Transverse colon (tissue), 4 donors: ENCODE results near the gene MYO1B. TPM values are rescaled to one million over a fixed set of nuclear protein-coding genes. Genes with fewer than 3 reads are reported as not detected.
A peak's percentile ranks its signal among the peaks of the same experiment; 100 is the strongest.

Experiments used
- DNase-seq: peaks from one replicate; pipeline ENCODE4 v3.0.0-alpha.2; 2019
- H3K27ac ChIP-seq, 4 donors: fragments of 200-600 bp; sonication (generic); 2 replicates each; pipeline ENCODE4 v1.5.1; 2016 to 2018; ENCODE audit warnings: inconsistent platforms in 4 of 4
- H3K27me3 ChIP-seq: fragments of 200-600 bp; sonication (generic); 2 replicates; pipeline ENCODE4 v1.5.1; 2017; ENCODE audit warnings: inconsistent platforms
- H3K36me3 ChIP-seq, 4 donors: fragments of 200-600 bp; sonication (generic); 2 replicates each; pipeline ENCODE4 v1.5.1; 2017 to 2019; ENCODE audit warnings: inconsistent platforms in 4 of 4
- H3K4me1 ChIP-seq, 4 donors: fragments of 200-600 bp; sonication (generic); 2 replicates each; pipeline ENCODE4 v1.5.1; 2017 to 2020; ENCODE audit warnings: inconsistent platforms in 4 of 4
- H3K4me3 ChIP-seq, 4 donors: fragments of 200-600 bp; sonication (generic); 1 replicate in 1 of 4; 2 replicates in 3 of 4; pipeline versions ENCODE4 v1.5.1 to v1.6.1; 2017 to 2019; ENCODE audit warnings: inconsistent platforms in 4 of 4
- H3K9me3 ChIP-seq, 2 donors: fragments of 200-600 bp; sonication (generic); 2 replicates each; pipeline ENCODE4 v1.5.1; 2017 to 2019; ENCODE audit warnings: inconsistent platforms in 2 of 2
- EP300 ChIP-seq: sonication (generic); formaldehyde crosslinking; IDR thresholded peaks from one replicate; pipeline ENCODE4 v1.6.1; 2017; ENCODE audit warnings: antibody characterized with exemption, low read depth
- POLR2A ChIP-seq: fragments of 450-650 bp; IDR thresholded peaks from one replicate; pipeline ENCODE4 v1.6.1; 2016; ENCODE audit warnings: antibody characterized with exemption, mild to moderate bottlenecking, moderate library complexity
- POLR2AphosphoS5 ChIP-seq, 3 donors: sonication (generic); formaldehyde crosslinking; IDR thresholded peaks; one replicate each; pipeline ENCODE4 v1.6.1; 2016; ENCODE audit warnings: antibody characterized with exemption in 3 of 3
- WGBS, 2 donors: methylation state at CpG; one replicate each; pipeline ENCODE4 v1.1.5; 2018; ENCODE audit warnings: low coverage in 1 of 2; 5-methylcytosine and 5-hydroxymethylcytosine counted together
- in situ Hi-C, 4 donors: fragments of 200-750 bp; cut with MboI; loops; one replicate each; pipeline versions ENCODE4 v1.15.0 to v1.15.1; 2017; ENCODE audit warnings: low sequenced_read_pairs in 3 of 4, low pct_ligation_motif_present in 1 of 4, low pct_unique_long_range_greater_than_20kb in 1 of 4
- intact Hi-C: fragments of 100-400 bp; cut with DNase I; formaldehyde crosslinking; loops from one replicate; pipeline ENCODE4 v1.15.1; 2023; ENCODE audit warnings: low total_unique reads
- total RNA-seq, 4 donors: library from RNA; depleted of rRNA; stranded (reverse); fragments of >200 nt; gene quantifications; one replicate each; pipeline ENCODE4 v1.1.0, GENCODE V29; 2016
- TF ChIP-seq, protein P1 (sequence below), 5 experiments: fragments of 200-600 bp in 3 of 5; fragments of 450-650 bp in 2 of 5; sonication (generic) in 3 of 5; IDR thresholded peaks; 1 replicate in 2 of 5; 2 replicates in 3 of 5; pipeline ENCODE4 v1.5.1; 2016 to 2017; ENCODE audit warnings: antibody characterized with exemption in 5 of 5, inconsistent platforms in 3 of 5, mild to moderate bottlenecking in 2 of 5, moderate library complexity in 1 of 5

MYO1B gene
- total RNA-seq, 4 donors from 2014 or later: 17.9 to 37.0 (median 35.0) TPM

DNA sequence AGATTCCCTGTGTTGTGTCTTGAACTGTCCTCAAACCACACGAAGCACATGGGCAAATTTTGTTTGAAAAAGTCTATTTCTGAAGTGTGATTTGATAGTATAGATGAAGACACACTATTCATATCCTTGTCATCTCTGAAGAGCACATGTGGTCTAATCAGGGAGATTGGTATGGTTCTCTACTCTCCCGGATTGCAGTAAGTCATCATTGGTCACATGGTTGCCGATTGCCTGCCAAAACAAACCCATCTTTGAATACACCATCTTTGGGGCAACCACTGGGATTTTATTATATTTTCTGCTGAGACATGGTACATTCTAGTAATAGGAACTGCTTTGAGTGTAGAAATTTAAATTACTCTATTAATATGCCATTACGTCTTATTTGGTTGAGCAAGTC is 186.9 kb downstream of the MYO1B start:
- no peaks in the 10 kb centered on the region for H3K9me3 ChIP-seq
- no peak for DNase-seq
- TF ChIP-seq, protein P1, sequence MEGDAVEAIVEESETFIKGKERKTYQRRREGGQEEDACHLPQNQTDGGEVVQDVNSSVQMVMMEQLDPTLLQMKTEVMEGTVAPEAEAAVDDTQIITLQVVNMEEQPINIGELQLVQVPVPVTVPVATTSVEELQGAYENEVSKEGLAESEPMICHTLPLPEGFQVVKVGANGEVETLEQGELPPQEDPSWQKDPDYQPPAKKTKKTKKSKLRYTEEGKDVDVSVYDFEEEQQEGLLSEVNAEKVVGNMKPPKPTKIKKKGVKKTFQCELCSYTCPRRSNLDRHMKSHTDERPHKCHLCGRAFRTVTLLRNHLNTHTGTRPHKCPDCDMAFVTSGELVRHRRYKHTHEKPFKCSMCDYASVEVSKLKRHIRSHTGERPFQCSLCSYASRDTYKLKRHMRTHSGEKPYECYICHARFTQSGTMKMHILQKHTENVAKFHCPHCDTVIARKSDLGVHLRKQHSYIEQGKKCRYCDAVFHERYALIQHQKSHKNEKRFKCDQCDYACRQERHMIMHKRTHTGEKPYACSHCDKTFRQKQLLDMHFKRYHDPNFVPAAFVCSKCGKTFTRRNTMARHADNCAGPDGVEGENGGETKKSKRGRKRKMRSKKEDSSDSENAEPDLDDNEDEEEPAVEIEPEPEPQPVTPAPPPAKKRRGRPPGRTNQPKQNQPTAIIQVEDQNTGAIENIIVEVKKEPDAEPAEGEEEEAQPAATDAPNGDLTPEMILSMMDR (IDR thresholded peaks at IDR 0.05): no peak
- TF ChIP-seq EP300 (no peak), POLR2A (no peak), POLR2AphosphoS5 (IDR thresholded peaks at IDR 0.05) (no peak)
- no peaks in the 10 kb centered on the region for H3K27me3 ChIP-seq
- in situ Hi-C loops: no loop called here
- H3K4me1 ChIP-seq: peaks cover 0 to 9% (median 6%) of the 10 kb centered on the region in 4 donors
- 69 to 79% methylated on average over 4 of the region's 4 CpGs for WGBS, 2 donors
- H3K4me3 ChIP-seq: no peak overlapping the region
- no peak overlapping the region for H3K27ac ChIP-seq
- intact Hi-C loops: no loop called here
- no peaks in the 10 kb centered on the region for H3K36me3 ChIP-seq

DNA sequence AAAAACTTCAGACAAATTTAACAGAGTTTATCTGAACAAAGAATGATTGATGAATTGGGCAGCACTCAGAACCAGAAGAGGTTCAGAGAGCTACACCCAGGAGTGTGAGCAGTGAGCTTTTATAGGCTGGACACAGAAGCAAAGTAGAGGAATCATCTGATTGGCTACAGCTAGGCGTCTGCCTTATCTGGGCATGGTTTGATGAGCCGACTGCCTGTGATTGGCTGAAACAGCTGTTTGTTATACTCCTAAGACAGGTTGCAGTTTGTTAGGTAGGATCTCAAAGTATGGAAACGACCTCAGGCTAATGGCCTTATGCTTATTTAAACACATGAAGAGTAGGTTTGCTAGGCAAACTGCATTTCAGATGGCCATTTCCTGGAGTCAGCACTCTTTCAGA is 188.9 kb downstream of the MYO1B start:
- WGBS, 2 donors: 88% methylated on average over 3 of the region's 3 CpGs; no CpG with 5 or more reads in 1 of the 2 donors
- Histone ChIP-seq H3K9me3 (no peaks in the 10 kb centered on the region), H3K4me3 (no peak overlapping the region), H3K27ac (no peak overlapping the region), H3K4me1 (peaks cover 0 to 9% (median 6%) of the 10 kb centered on the region in 4 donors), H3K27me3 (no peaks in the 10 kb centered on the region), H3K36me3 (no peaks in the 10 kb centered on the region)
- TF ChIP-seq POLR2A (no peak), POLR2AphosphoS5 (IDR thresholded peaks at IDR 0.05) (no peak), EP300 (no peak)
- TF ChIP-seq, protein P1 (IDR thresholded peaks at IDR 0.05): no peak
- in situ Hi-C loops: no loop called here
- DNase-seq: no peak
- intact Hi-C loops: no loop called here

DNA sequence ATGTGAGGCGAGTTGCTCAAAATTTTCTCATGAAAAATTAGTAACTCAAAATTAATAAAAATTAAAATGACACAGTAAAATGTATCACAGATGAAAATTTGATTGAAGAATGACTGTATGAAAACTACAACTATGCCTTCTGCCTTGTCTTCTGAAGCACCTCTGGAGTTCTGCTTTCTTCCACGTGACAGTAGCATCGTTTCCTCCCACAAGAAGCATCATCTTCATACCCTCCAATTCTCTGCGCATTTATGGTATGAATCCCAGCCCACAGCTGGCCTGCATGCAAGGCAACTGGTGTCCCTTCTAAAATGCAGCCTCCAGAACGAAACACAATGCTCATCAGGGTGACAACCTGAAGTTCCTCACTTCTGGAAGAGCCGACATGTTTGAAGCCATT is 189.9 kb downstream of the MYO1B start:
- intact Hi-C loops (no loop called here), in situ Hi-C loops (no loop called here)
- Histone ChIP-seq H3K4me1 (peaks cover 0 to 9% (median 6%) of the 10 kb centered on the region in 4 donors), H3K36me3 (no peaks in the 10 kb centered on the region), H3K4me3 (no peak overlapping the region), H3K27ac (no peak overlapping the region), H3K27me3 (no peaks in the 10 kb centered on the region), H3K9me3 (no peaks in the 10 kb centered on the region)
- TF ChIP-seq EP300: no peak
- TF ChIP-seq POLR2AphosphoS5 (IDR thresholded peaks at IDR 0.05): no peak
- TF ChIP-seq POLR2A: no peak
- TF ChIP-seq, protein P1 (IDR thresholded peaks at IDR 0.05): no peak
- DNase-seq: no peak
- 85 to 94% methylated on average over 4 to 6 of the region's 6 CpGs for WGBS, 2 donors

DNA sequence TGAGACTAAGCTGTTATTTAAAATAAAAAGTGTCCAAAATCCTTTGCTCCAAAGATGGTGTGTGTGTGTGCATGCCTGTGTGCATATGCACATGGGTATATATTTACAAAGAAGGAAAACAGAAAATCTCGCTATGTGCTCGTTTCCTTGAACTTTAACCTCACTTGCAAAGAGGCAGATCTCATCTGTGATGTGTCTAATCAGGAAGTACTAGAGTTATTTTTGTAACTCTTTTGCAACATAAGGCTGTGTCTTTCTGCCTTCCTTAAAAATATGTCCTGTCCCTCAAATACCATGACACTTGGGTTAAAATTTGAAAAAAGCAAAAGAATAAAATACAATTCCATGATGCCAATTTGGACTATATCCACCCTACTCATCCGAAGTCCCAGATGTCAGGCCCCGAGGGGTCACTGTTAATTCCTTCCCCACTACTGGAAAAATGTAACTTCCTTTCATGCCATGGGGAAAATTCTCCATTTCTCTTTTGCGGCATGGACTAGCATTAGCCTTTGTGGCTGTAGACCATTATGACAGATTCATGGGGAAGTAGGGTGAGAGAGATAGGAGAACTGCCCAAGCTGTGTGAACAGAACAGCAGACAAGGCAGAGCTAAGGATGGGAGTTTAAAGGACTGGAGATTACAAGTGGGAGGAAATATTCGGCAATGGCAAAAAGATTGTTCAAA is 191.3 kb downstream of the MYO1B start:
- peak overlapping the region in 1 of 4 donors; percentile 34 for H3K27ac ChIP-seq
- WGBS, 2 donors: 49 to 60% methylated on average over 6 of the region's 6 CpGs
- no peaks in the 10 kb centered on the region for H3K36me3 ChIP-seq
- H3K27me3 ChIP-seq: no peaks in the 10 kb centered on the region
- in situ Hi-C loops: no loop called here
- H3K4me3 ChIP-seq: no peak overlapping the region
- H3K9me3 ChIP-seq: no peaks in the 10 kb centered on the region
- H3K4me1 ChIP-seq: peaks cover 0 to 9% (median 6%) of the 10 kb centered on the region in 4 donors
- intact Hi-C loops: no loop called here
- TF ChIP-seq POLR2AphosphoS5 (IDR thresholded peaks at IDR 0.05) (no peak), POLR2A (no peak), EP300 (no peak)
- TF ChIP-seq, protein P1 (IDR thresholded peaks at IDR 0.05): no peak
- DNase-seq: no peak
